GM12878 (cell line): ENCODE data around the gene SMPD3. TPM values are rescaled to one million over a fixed set of nuclear protein-coding genes. Genes with fewer than 3 reads are reported as not detected.

Experiments used
- ATAC-seq: fragments of 200-7000 bp; cut with Tn5 transposase; 3 replicates; pipeline ENCODE4 v1.9.1; 2020; ENCODE audit warnings: mild to moderate bottlenecking, moderate library complexity
- BruUV-seq: library from RNA; stranded (reverse); fragments of 400-500 nt; replicated peaks from 2 replicates; lab custom pipeline; 2021; lab: Mats Ljungman, UMichigan
- CTCF ChIA-PET: fragments of 300-600 bp; sonication (Branson Sonifier 250); formaldehyde crosslinking; extraction: SDS; loops from one replicate; lab custom pipeline; 2021; ENCODE audit warnings: inconsistent platforms; lab: Yijun Ruan, JAX
- POLR2A ChIA-PET: fragments of 350-600 bp; formaldehyde crosslinking; extraction: SDS; loops from one replicate; lab custom pipeline; 2021; ENCODE audit warnings: inconsistent platforms; lab: Charles Lee
- RAD21 ChIA-PET: fragments of 300-600 bp; sonication (Branson Sonifier 250); formaldehyde crosslinking; loops from one replicate; lab custom pipeline; 2023; ENCODE audit warnings: antibody characterized with exemption; ENCODE audit not compliant: unreplicated experiment; lab: Charles Lee
- SMC1A ChIA-PET: fragments of 300-600 bp; sonication (Branson Sonifier 250); formaldehyde crosslinking; loops from one replicate; lab custom pipeline; 2023; ENCODE audit not compliant: unreplicated experiment, uncharacterized antibody; lab: Charles Lee
- DNase-seq: peaks from one replicate; pipeline ENCODE4 v3.0.0-alpha.2; 2011; ENCODE audit warnings: low read depth, low spot score
- FAIRE-seq: peaks from 3 replicates; lab custom pipeline; 2011; peaks lifted over from hg19 to GRCh38; lab: Jason Lieb, UNC
- H2AFZ ChIP-seq: 2 replicates; pipeline ENCODE4 v1.6.0; 2011; ENCODE audit warnings: low read depth, low read length, control low read depth; ENCODE audit not compliant: control insufficient read depth
- H3K27ac ChIP-seq: 2 replicates; pipeline ENCODE4 v1.5.1; 2011; ENCODE audit warnings: control low read depth; ENCODE audit not compliant: control insufficient read depth, insufficient read depth
- H3K27me3 ChIP-seq, 2 experiments: replicated peaks in 1 of 2; 2 replicates each; pipeline versions ENCODE4 v1.6.0 to v1.6.1; 2011; ENCODE audit warnings: low read length in 1 of 2; ENCODE audit not compliant: control insufficient read depth in 2 of 2, insufficient read depth in 2 of 2
- H3K36me3 ChIP-seq, 2 experiments: 2 replicates each; pipeline ENCODE4 v1.5.1; 2011; ENCODE audit warnings: low read length in 1 of 2; ENCODE audit not compliant: control insufficient read depth in 2 of 2, insufficient read depth in 2 of 2
- H3K4me1 ChIP-seq: 2 replicates; pipeline ENCODE4 v1.6.1; 2011; ENCODE audit warnings: mild to moderate bottlenecking, low read length, moderate library complexity, mixed read lengths; ENCODE audit not compliant: control insufficient read depth, insufficient read depth
- H3K4me2 ChIP-seq: 2 replicates; pipeline ENCODE4 v1.6.0; 2011; ENCODE audit warnings: control low read depth; ENCODE audit not compliant: control insufficient read depth, insufficient read depth
- H3K4me3 ChIP-seq: fragments of 200-600 bp; sonication (generic); 2 replicates; pipeline ENCODE4 v1.5.1; 2016
- H3K79me2 ChIP-seq: 2 replicates; pipeline ENCODE4 v1.6.0; 2011; ENCODE audit warnings: low read length; ENCODE audit not compliant: control insufficient read depth, insufficient read depth
- H3K9ac ChIP-seq: 2 replicates; pipeline ENCODE4 v1.8.0; 2011; ENCODE audit warnings: low read length, control low read depth, mixed read lengths; ENCODE audit not compliant: control insufficient read depth, insufficient read depth
- H3K9me3 ChIP-seq: replicated peaks from 3 replicates; pipeline ENCODE4 v1.5.1; 2011; ENCODE audit warnings: mild to moderate bottlenecking, low read length; ENCODE audit not compliant: control insufficient read depth, insufficient read depth
- H4K20me1 ChIP-seq: 2 replicates; pipeline ENCODE4 v1.6.0; 2011; ENCODE audit not compliant: control insufficient read depth, insufficient read depth
- BACH1 ChIP-seq: fragments of 450-650 bp; IDR thresholded peaks from 2 replicates; pipeline ENCODE4 v1.6.1; 2017; ENCODE audit warnings: mild to moderate bottlenecking, borderline replicate concordance
- BCLAF1 ChIP-seq: fragments of 450-650 bp; IDR thresholded peaks from 2 replicates; pipeline ENCODE4 v1.6.1; 2017; ENCODE audit warnings: antibody characterized with exemption, mild to moderate bottlenecking, moderate library complexity
- CEBPZ ChIP-seq: fragments of 150-350 bp; IDR thresholded peaks from 2 replicates; pipeline ENCODE4 v1.6.1; 2016; ENCODE audit warnings: low read depth, low read length
- DPF2 ChIP-seq: fragments of 450-650 bp; IDR thresholded peaks from 2 replicates; pipeline ENCODE4 v1.6.1; 2017; ENCODE audit warnings: mild to moderate bottlenecking
- EP300 ChIP-seq, 2 experiments: fragments of 150-350 bp in 1 of 2; IDR thresholded peaks; 2 replicates each; pipeline ENCODE4 v1.6.1; 2011 to 2012; ENCODE audit warnings: low read depth in 2 of 2, low read length in 2 of 2, borderline replicate concordance in 1 of 2, improper control_type of control experiment in 1 of 2, inconsistent platforms in 1 of 2; ENCODE audit not compliant: control insufficient read depth in 1 of 2
- IKZF2 ChIP-seq, 2 experiments: fragments of 450-650 bp; IDR thresholded peaks; 2 replicates each; pipeline ENCODE4 v1.6.1; 2017; ENCODE audit warnings: mild to moderate bottlenecking in 2 of 2, moderate library complexity in 2 of 2
- NFYB ChIP-seq: IDR thresholded peaks from 2 replicates; pipeline ENCODE4 v1.6.1; 2011; ENCODE audit warnings: low read depth, mild to moderate bottlenecking, low read length, improper control_type of control experiment, moderate library complexity; ENCODE audit not compliant: insufficient read depth
- NR2C1 ChIP-seq: fragments of 450-650 bp; IDR thresholded peaks from 2 replicates; pipeline ENCODE4 v1.6.1; 2017; ENCODE audit warnings: antibody characterized with exemption, mild to moderate bottlenecking, moderate library complexity
- NR2C2 ChIP-seq: IDR thresholded peaks from 2 replicates; pipeline ENCODE4 v1.6.1; 2011; ENCODE audit warnings: borderline replicate concordance, low read depth; ENCODE audit not compliant: control insufficient read depth, insufficient read length
- POLR2A ChIP-seq: IDR thresholded peaks from 2 replicates; pipeline ENCODE4 v1.6.1; 2011; ENCODE audit warnings: low read depth, mild to moderate bottlenecking, low read length
- SKIL ChIP-seq: fragments of 450-650 bp; IDR thresholded peaks from 2 replicates; pipeline ENCODE4 v1.6.1; 2017; ENCODE audit warnings: mild to moderate bottlenecking, low read depth, inconsistent platforms; ENCODE audit not compliant: poor library complexity, severe bottlenecking
- SMC3 ChIP-seq: IDR thresholded peaks from 2 replicates; pipeline ENCODE4 v1.6.1; 2011; ENCODE audit warnings: low read length, improper control_type of control experiment, borderline replicate concordance
- SP1 ChIP-seq: IDR thresholded peaks from one replicate; pipeline ENCODE4 v1.6.1; 2011; ENCODE audit warnings: low read depth, low read length
- SREBF2 ChIP-seq: IDR thresholded peaks from 2 replicates; pipeline ENCODE4 v1.6.1; 2012; ENCODE audit warnings: mild to moderate bottlenecking, low read length
- SUPT20H ChIP-seq: IDR thresholded peaks from 2 replicates; pipeline ENCODE4 v1.6.1; 2011; ENCODE audit warnings: low read depth, mild to moderate bottlenecking, low read length, moderate library complexity, borderline replicate concordance; ENCODE audit not compliant: control insufficient read depth
- TBL1XR1 ChIP-seq: IDR thresholded peaks from 2 replicates; pipeline ENCODE4 v1.6.1; 2012; ENCODE audit warnings: low read depth, low read length, improper control_type of control experiment
- TCF3 ChIP-seq: IDR thresholded peaks from 2 replicates; pipeline ENCODE4 v1.6.1; 2012; ENCODE audit warnings: low read depth, mild to moderate bottlenecking, low read length, borderline replicate concordance; ENCODE audit not compliant: insufficient read depth
- YBX1 ChIP-seq: fragments of 450-650 bp; IDR thresholded peaks from 2 replicates; pipeline ENCODE4 v1.6.1; 2016; ENCODE audit warnings: antibody characterized with exemption
- WGBS: methylation state at CpG from one replicate; pipeline ENCODE4 v1.1.6; 2016; ENCODE audit warnings: low lambda C conversion rate; ENCODE audit not compliant: insufficient replicate concordance, insufficient coverage; ENCODE audit errors: missing lambda C conversion rate; 5-methylcytosine and 5-hydroxymethylcytosine counted together
- in situ Hi-C: fragments of 300-500 bp; cut with MboI; formaldehyde crosslinking; loops from 9 replicates; pipeline ENCODE4 v1.14.3; 2018; ENCODE audit warnings: mixed read lengths
- intact Hi-C: fragments of 100-400 bp; cut with micrococcal nuclease; formaldehyde crosslinking; loops from one replicate; pipeline ENCODE4 v1.14.2; 2022; ENCODE audit not compliant: unreplicated experiment
- polyA plus RNA-seq, 11 experiments: library from polyadenylated mRNA; depleted of rRNA in 4 of 11; unstranded in 6 of 11; stranded (reverse) in 5 of 11; fragments of >200 nt; fragmentation: Nextera tagmentation in 4 of 11; fragmentation: Illumina TruSeq in 1 of 11; extraction: Ambion mirVana in 4 of 11; extraction: Trizol in 1 of 11; gene quantifications; 1 replicate in 1 of 11; 2 replicates in 10 of 11; pipeline versions ENCODE4 v1.2.1 to v1.2.3, GENCODE V29; 2011 to 2016; ENCODE audit warnings: inconsistent platforms in 2 of 11, missing spikeins in 2 of 11, low read depth in 1 of 11
- total RNA-seq, 4 experiments: library from RNA; depleted of rRNA in 3 of 4; stranded (reverse); fragments of >200 nt in 3 of 4; fragmentation: Illumina TruSeq in 1 of 4; extraction: Trizol in 1 of 4; gene quantifications; 2 replicates each; pipeline versions ENCODE4 v1.2.1 to v1.2.3, GENCODE V29; 2013 to 2021

SMPD3 gene
- total and polyA plus RNA-seq, 10 of the 15 experiments (the other 5 are each of a cell fraction or from before 2014, with no cell fraction given), result 0.04 to 2.0 (median 1.2) TPM

- no TSS peak for BruUV-seq
- ChIA-PET CTCF (no interaction called here), SMC1A (no interaction called here), RAD21 (no interaction called here), POLR2A (no interaction called here)
- WGBS, result 94% methylated on average over 10 of the region's 10 CpGs
- Histone ChIP-seq H3K27ac (no peak overlapping the region), H4K20me1 (no peaks in the 10 kb centered on the region; the same call in 1 of the 2 replicates), H3K4me3 (no peak overlapping the region), H2AFZ (no peak overlapping the region), H3K4me2 (no peak overlapping the region), H3K79me2 (no peaks in the 10 kb centered on the region), H3K4me1 (peaks cover 6% of the 10 kb centered on the region), H3K36me3 (peaks cover 30 to 39% of the 10 kb centered on the region in 2 experiments), H3K9ac (no peak overlapping the region), H3K27me3 (no peaks in the 10 kb centered on the region), H3K9me3 (no peaks in the 10 kb centered on the region)
- ATAC-seq (no peak), FAIRE-seq (no peak), DNase-seq (no peak)
- intact Hi-C loops, result no loop called here
- in situ Hi-C loops, result no loop called here
- no peak for TF ChIP-seq EP300 (IDR thresholded peaks at IDR 0.05; ENCODE audit: borderline replicate concordance in 1 of 2, control insufficient read depth in 1 of 2, low read depth in 2 of 2, low read length in 2 of 2)
- no peak for TF ChIP-seq SMC3
- TF ChIP-seq SKIL, result no peak
- no peak for TF ChIP-seq BCLAF1
- no peak for TF ChIP-seq NR2C1
- TF ChIP-seq IKZF2 (IDR thresholded peaks at IDR 0.05), result no peak
- TF ChIP-seq NR2C2, result no peak
- TF ChIP-seq DPF2, result no peak
- TF ChIP-seq SP1, result no peak
- TF ChIP-seq SUPT20H, result no peak
- no peak for TF ChIP-seq YBX1
- TF ChIP-seq SREBF2, result no peak
- TF ChIP-seq POLR2A, result no peak
- no peak for TF ChIP-seq CEBPZ
- TF ChIP-seq TCF3, result no peak
- TF ChIP-seq TBL1XR1, result no peak
- no peak for TF ChIP-seq NFYB
- TF ChIP-seq BACH1, result no peak
Observed at GRCh38 chr16:68350813-68351350, 97.4 kb downstream of the SMPD3 start.
